Caco-2 (cell line): Measurements from ENCODE around the gene ERC1. TPM values are rescaled to one million over a fixed set of nuclear protein-coding genes. Genes with fewer than 3 reads are reported as not detected.

Experiments
- BruUV-seq: library from RNA; stranded (reverse); fragments of 400-500 nt; replicated peaks from 2 replicates; lab custom pipeline; 2021; lab: Mats Ljungman, UMichigan
- CTCF ChIA-PET: fragments of 300-600 bp; sonication (Branson Sonifier 250); formaldehyde crosslinking; loops from one replicate; lab custom pipeline; 2022; ENCODE audit warnings: antibody characterized with exemption; lab: Charles Lee
- POLR2A ChIA-PET: fragments of 300-600 bp; sonication (Branson Sonifier 250); formaldehyde crosslinking; loops from one replicate; lab custom pipeline; 2022; ENCODE audit warnings: antibody characterized with exemption; lab: Charles Lee
- DNase-seq, 2 experiments: peaks; one replicate each; pipeline versions ENCODE4 v3.0.0 to v3.0.0-alpha.2; 2020 to 2022
- H3K27me3 ChIP-seq: replicated peaks from 2 replicates; pipeline ENCODE4 v1.6.0; 2011; ENCODE audit warnings: low read length; ENCODE audit not compliant: control insufficient read depth, insufficient read depth
- H3K36me3 ChIP-seq: 2 replicates; pipeline ENCODE4 v1.5.1; 2011; ENCODE audit warnings: low read length; ENCODE audit not compliant: control insufficient read depth, insufficient read depth
- H3K4me1 ChIP-seq: fragments of 250-450 bp; sonication (Bioruptor Pico); 2 replicates; pipeline ENCODE4 v1.5.1; 2020; ENCODE audit warnings: mild to moderate bottlenecking
- H3K4me3 ChIP-seq: 2 replicates; pipeline ENCODE4 v1.5.1; 2011; ENCODE audit warnings: low read depth, mild to moderate bottlenecking, control low read depth, low read length
- H3K9me3 ChIP-seq: fragments of 250-450 bp; sonication (Bioruptor Pico); 2 replicates; pipeline ENCODE4 v1.5.1; 2020; ENCODE audit warnings: mild to moderate bottlenecking, moderate library complexity
- H3K27ac Mint-ChIP-seq: one replicate; pipeline ENCODE4 v1.8.0; 2022; ENCODE audit warnings: mixed read lengths; ENCODE audit not compliant: unreplicated experiment
- H3K27me3 Mint-ChIP-seq: one replicate; pipeline ENCODE4 v1.8.0; 2022; ENCODE audit warnings: mixed read lengths; ENCODE audit not compliant: insufficient read depth, unreplicated experiment
- H3K36me3 Mint-ChIP-seq: one replicate; pipeline ENCODE4 v1.8.0; 2022; ENCODE audit warnings: mild to moderate bottlenecking, mixed read lengths; ENCODE audit not compliant: insufficient read depth, unreplicated experiment
- H3K4me1 Mint-ChIP-seq: one replicate; pipeline ENCODE4 v1.8.0; 2022; ENCODE audit warnings: low read depth, mixed read lengths; ENCODE audit not compliant: unreplicated experiment
- H3K4me3 Mint-ChIP-seq: one replicate; pipeline ENCODE4 v1.8.0; 2022; ENCODE audit warnings: mild to moderate bottlenecking, moderate library complexity, mixed read lengths; ENCODE audit not compliant: unreplicated experiment
- H3K9me3 Mint-ChIP-seq: one replicate; pipeline ENCODE4 v1.8.0; 2022; ENCODE audit warnings: mixed read lengths; ENCODE audit not compliant: unreplicated experiment
- intact Hi-C: fragments of 100-400 bp; cut with micrococcal nuclease; formaldehyde crosslinking; loops from one replicate; pipeline ENCODE4 v1.10.0; 2022; ENCODE audit not compliant: unreplicated experiment
- total RNA-seq: library from RNA; stranded (reverse); gene quantifications from 2 replicates; pipeline ENCODE4 v1.2.3, GENCODE V29; 2022
- TF ChIP-seq, protein P1 (sequence below), 2 experiments: fragments of 200-600 bp in 1 of 2; IDR thresholded peaks; 1 replicate in 1 of 2; 2 replicates in 1 of 2; pipeline versions ENCODE4 v1.5.1 to v1.8.0; 2011 to 2022; ENCODE audit warnings: antibody characterized with exemption in 1 of 2, control low read depth in 1 of 2, inconsistent platforms in 1 of 2, low read depth in 1 of 2, low read length in 1 of 2, mild to moderate bottlenecking in 1 of 2, moderate library complexity in 1 of 2; ENCODE audit not compliant: insufficient read depth in 1 of 2, severe bottlenecking in 1 of 2, unreplicated experiment in 1 of 2

ERC1 gene
- total RNA-seq, 1 experiment from 2014 or later: 88.4 TPM

DNA sequence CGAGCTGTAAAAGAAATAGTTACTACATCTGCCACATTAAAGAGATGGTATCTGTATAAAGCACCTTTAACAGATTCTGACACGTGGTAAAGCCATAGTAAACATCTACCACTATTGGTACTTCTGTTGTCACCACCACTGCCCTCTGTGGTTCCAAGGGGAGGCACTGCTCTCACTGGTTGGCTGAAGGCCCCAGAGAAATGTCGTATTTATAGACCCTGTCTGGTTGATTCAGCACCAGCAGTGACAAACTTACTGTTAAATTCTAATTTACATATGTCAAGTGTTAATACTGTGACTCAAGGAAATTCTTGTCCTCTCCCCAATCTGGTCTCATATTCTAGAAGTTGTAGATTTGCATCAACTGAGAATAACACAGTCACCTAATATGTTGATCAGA lies 281.1 kb downstream of the ERC1 start:
- H3K4me1 Mint-ChIP-seq: no peaks in the 10 kb centered on the region
- H3K27ac Mint-ChIP-seq: no peak overlapping the region
- no peaks in the 10 kb centered on the region; the same call in 1 of the 2 replicates for H3K36me3 ChIP-seq
- no peak for DNase-seq
- POLR2A ChIA-PET: no interaction called here
- no peaks in the 10 kb centered on the region for H3K9me3 Mint-ChIP-seq
- no peak overlapping the region for H3K4me3 ChIP-seq
- no peaks in the 10 kb centered on the region for H3K27me3 ChIP-seq
- intact Hi-C loops: loop anchor here (10.0 kb wide), 2 partner anchors 157 to 313 kb away; no protein-coding TSS in a partner anchor
- H3K36me3 Mint-ChIP-seq: peaks cover 12% of the 10 kb centered on the region
- H3K27me3 Mint-ChIP-seq: no peaks in the 10 kb centered on the region
- CTCF ChIA-PET: no interaction called here
- BruUV-seq: no TSS peak
- TF ChIP-seq, protein P1, sequence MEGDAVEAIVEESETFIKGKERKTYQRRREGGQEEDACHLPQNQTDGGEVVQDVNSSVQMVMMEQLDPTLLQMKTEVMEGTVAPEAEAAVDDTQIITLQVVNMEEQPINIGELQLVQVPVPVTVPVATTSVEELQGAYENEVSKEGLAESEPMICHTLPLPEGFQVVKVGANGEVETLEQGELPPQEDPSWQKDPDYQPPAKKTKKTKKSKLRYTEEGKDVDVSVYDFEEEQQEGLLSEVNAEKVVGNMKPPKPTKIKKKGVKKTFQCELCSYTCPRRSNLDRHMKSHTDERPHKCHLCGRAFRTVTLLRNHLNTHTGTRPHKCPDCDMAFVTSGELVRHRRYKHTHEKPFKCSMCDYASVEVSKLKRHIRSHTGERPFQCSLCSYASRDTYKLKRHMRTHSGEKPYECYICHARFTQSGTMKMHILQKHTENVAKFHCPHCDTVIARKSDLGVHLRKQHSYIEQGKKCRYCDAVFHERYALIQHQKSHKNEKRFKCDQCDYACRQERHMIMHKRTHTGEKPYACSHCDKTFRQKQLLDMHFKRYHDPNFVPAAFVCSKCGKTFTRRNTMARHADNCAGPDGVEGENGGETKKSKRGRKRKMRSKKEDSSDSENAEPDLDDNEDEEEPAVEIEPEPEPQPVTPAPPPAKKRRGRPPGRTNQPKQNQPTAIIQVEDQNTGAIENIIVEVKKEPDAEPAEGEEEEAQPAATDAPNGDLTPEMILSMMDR (IDR thresholded peaks at IDR 0.05; ENCODE audit: insufficient read depth in 1 of 2, low read depth in 1 of 2, low read length in 1 of 2, severe bottlenecking in 1 of 2, unreplicated experiment in 1 of 2): no peak
- H3K4me1 ChIP-seq: peaks cover 1% of the 10 kb centered on the region; the same call in 1 of the 2 replicates
- H3K9me3 ChIP-seq: no peaks in the 10 kb centered on the region
- no peak overlapping the region for H3K4me3 Mint-ChIP-seq

DNA sequence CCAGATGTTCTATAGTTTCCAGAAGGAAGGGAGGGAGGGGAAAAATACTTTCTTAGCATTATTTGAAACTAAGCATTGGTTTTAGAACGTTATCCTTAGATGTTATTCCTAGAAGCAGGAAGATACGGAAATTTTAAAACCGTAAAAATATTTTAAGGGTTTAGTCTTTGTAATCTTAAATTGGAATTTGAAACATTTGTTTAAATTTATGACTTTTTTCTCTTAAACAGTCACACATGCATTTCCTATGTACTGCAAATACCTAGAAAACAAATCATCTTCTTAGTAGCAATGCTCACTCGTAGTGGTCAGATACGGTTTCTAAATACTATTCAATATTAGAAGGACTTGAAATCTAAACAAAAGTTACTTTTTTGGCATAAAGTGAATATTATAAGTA lies 282.0 kb downstream of the ERC1 start:
- Mint-ChIP-seq H3K27ac (no peak overlapping the region), H3K9me3 (no peaks in the 10 kb centered on the region), H3K36me3 (peaks cover 12% of the 10 kb centered on the region), H3K4me1 (peaks cover 9% of the 10 kb centered on the region), H3K27me3 (no peaks in the 10 kb centered on the region), H3K4me3 (no peak overlapping the region)
- no peaks in the 10 kb centered on the region for H3K27me3 ChIP-seq
- ChIA-PET CTCF (interaction anchor here (0.6 kb wide), 1 partner anchor 20 kb away, joined by 3 read pairs; no protein-coding TSS in a partner anchor), POLR2A (no interaction called here)
- no peak for DNase-seq
- H3K4me1 ChIP-seq: peaks cover 5% of the 10 kb centered on the region; the same call in 1 of the 2 replicates
- TF ChIP-seq, protein P1 (IDR thresholded peaks at IDR 0.05; ENCODE audit: insufficient read depth in 1 of 2, low read depth in 1 of 2, low read length in 1 of 2, severe bottlenecking in 1 of 2, unreplicated experiment in 1 of 2): no peak
- no peaks in the 10 kb centered on the region; the same call in 1 of the 2 replicates for H3K36me3 ChIP-seq
- H3K9me3 ChIP-seq: no peaks in the 10 kb centered on the region
- intact Hi-C loops: loop anchor here (10.0 kb wide), 2 partner anchors 158 to 312 kb away; no protein-coding TSS in a partner anchor
- BruUV-seq: no TSS peak
- no peak overlapping the region for H3K4me3 ChIP-seq

DNA sequence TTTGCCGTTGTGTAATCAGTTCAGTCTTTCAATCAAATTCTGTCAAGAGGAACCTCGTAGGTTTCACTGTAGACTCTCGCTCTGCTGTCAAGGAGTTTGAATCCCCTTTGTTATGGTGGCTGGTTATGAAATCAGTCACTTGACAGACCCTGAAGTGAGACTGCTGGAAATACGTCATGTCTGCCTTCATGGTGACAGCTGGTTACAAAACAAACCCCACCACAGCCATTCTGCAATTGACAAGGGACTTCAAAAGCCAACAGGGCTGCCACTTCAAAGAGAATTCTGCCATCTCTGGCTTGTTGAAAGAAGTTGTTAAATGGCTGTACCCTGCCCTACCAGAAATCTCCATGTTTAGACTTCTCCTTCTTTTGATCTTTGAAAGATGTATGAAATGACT lies 286.9 kb downstream of the ERC1 start:
- Mint-ChIP-seq H3K4me1 (peaks cover 9% of the 10 kb centered on the region), H3K27me3 (no peaks in the 10 kb centered on the region), H3K27ac (no peak overlapping the region), H3K9me3 (no peaks in the 10 kb centered on the region), H3K4me3 (no peak overlapping the region), H3K36me3 (peaks cover 12% of the 10 kb centered on the region)
- Histone ChIP-seq H3K4me1 (peaks cover 10% of the 10 kb centered on the region; the same call in 1 of the 2 replicates), H3K36me3 (no peaks in the 10 kb centered on the region), H3K4me3 (no peak overlapping the region), H3K27me3 (no peaks in the 10 kb centered on the region), H3K9me3 (no peaks in the 10 kb centered on the region)
- POLR2A ChIA-PET: no interaction called here
- CTCF ChIA-PET: no interaction called here
- no TSS peak for BruUV-seq
- DNase-seq: peak; percentile 58 to 61
- TF ChIP-seq, protein P1 (IDR thresholded peaks at IDR 0.05; ENCODE audit: insufficient read depth in 1 of 2, low read depth in 1 of 2, low read length in 1 of 2, severe bottlenecking in 1 of 2, unreplicated experiment in 1 of 2): no peak
- intact Hi-C loops: loop anchor here (10.0 kb wide), 2 partner anchors 163 to 307 kb away; no protein-coding TSS in a partner anchor
